ENCODE results near the gene DR1.

DR1 gene

GRCh38 chr1:93340090-93340489 lies 5.6 kb upstream of the DR1 start:
- no peak for TF ChIP-seq CTCF (IDR thresholded peaks at IDR 0.05; ENCODE audit: insufficient read depth, low read length, poor library complexity, severe bottlenecking)
- H3K27me3 ChIP-seq (replicated peaks; ENCODE audit: control insufficient read depth, insufficient read depth, low read length) = no peaks in the 10 kb centered on the region
- H3K4me3 ChIP-seq (replicated peaks; ENCODE audit: low read depth, low read length) = no peak overlapping the region
- H3K36me3 ChIP-seq (ENCODE audit: control insufficient read depth, insufficient read depth, low read length) = peaks cover 3% of the 10 kb centered on the region
- DNase-seq (ENCODE audit: extremely low read depth, insufficient read length) = no peak

GRCh38 chr1:93344484-93344883 lies 1.2 kb upstream of the DR1 start:
- no peaks in the 10 kb centered on the region for H3K27me3 ChIP-seq (replicated peaks; ENCODE audit: control insufficient read depth, insufficient read depth, low read length)
- TF ChIP-seq CTCF (IDR thresholded peaks at IDR 0.05; ENCODE audit: insufficient read depth, low read length, poor library complexity, severe bottlenecking) = no peak
- H3K4me3 ChIP-seq (replicated peaks; ENCODE audit: low read depth, low read length) = peak overlapping the region; percentile 96; the same call in 1 of the 2 replicates

GRCh38 chr1:93344886-93345632 lies 648 bp upstream of the DR1 start:
- TF ChIP-seq CTCF (IDR thresholded peaks at IDR 0.05; ENCODE audit: insufficient read depth, low read length, poor library complexity, severe bottlenecking) = no peak
- no peak for DNase-seq (ENCODE audit: extremely low read depth, insufficient read length)
- peak overlapping the region; percentile 96 for H3K4me3 ChIP-seq (replicated peaks; ENCODE audit: low read depth, low read length)
- no peaks in the 10 kb centered on the region for H3K27me3 ChIP-seq (replicated peaks; ENCODE audit: control insufficient read depth, insufficient read depth, low read length)
- H3K36me3 ChIP-seq (ENCODE audit: control insufficient read depth, insufficient read depth, low read length) = no peaks in the 10 kb centered on the region

More at GRCh38 chr1:93344484-93344883, 1.2 kb upstream of the DR1 start:
- no peaks in the 10 kb centered on the region for H3K36me3 ChIP-seq (ENCODE audit: control insufficient read depth, insufficient read depth, low read length)
- no peak for DNase-seq (ENCODE audit: extremely low read depth, insufficient read length)

- no peaks in the 10 kb centered on the region; the same call in 1 of the 2 replicates for H3K36me3 ChIP-seq (ENCODE audit: control insufficient read depth, insufficient read depth, low read length)
- no peaks in the 10 kb centered on the region for H3K27me3 ChIP-seq (replicated peaks; ENCODE audit: control insufficient read depth, insufficient read depth, low read length)
- TF ChIP-seq CTCF (IDR thresholded peaks at IDR 0.05; ENCODE audit: insufficient read depth, low read length, poor library complexity, severe bottlenecking) = no peak
- peak overlapping the region; percentile 96 for H3K4me3 ChIP-seq (replicated peaks; ENCODE audit: low read depth, low read length)
- peak; percentile 31 for DNase-seq (ENCODE audit: extremely low read depth, insufficient read length)
Measured at GRCh38 chr1:93346421-93346993, 800 bp downstream of the DR1 start.

GRCh38 chr1:93347334-93347899 lies 1.7 kb downstream of the DR1 start:
- Histone ChIP-seq H3K36me3 (ENCODE audit: control insufficient read depth, insufficient read depth, low read length) (no peaks in the 10 kb centered on the region; the same call in 1 of the 2 replicates), H3K4me3 (replicated peaks; ENCODE audit: low read depth, low read length) (peak overlapping the region; percentile 96), H3K27me3 (replicated peaks; ENCODE audit: control insufficient read depth, insufficient read depth, low read length) (no peaks in the 10 kb centered on the region)
- no peak for DNase-seq (ENCODE audit: extremely low read depth, insufficient read length)
- no peak for TF ChIP-seq CTCF (IDR thresholded peaks at IDR 0.05; ENCODE audit: insufficient read depth, low read length, poor library complexity, severe bottlenecking)
